Breast epithelium (tissue), 3 donors: ENCODE measurements around the gene FBLL1.

Experiments used
- POLR2AphosphoS5 ChIP-seq, 3 donors: sonication (generic); formaldehyde crosslinking; IDR thresholded peaks; one replicate each; pipeline ENCODE4 v1.6.1; 2017; ENCODE audit warnings: antibody characterized with exemption in 3 of 3
- TF ChIP-seq, protein P1 (sequence below), 3 donors: fragments of 450-650 bp; IDR thresholded peaks; one replicate each; pipeline ENCODE4 v1.5.1; 2016 to 2017; ENCODE audit warnings: antibody characterized with exemption in 3 of 3, mild to moderate bottlenecking in 3 of 3, moderate library complexity in 3 of 3

DNA sequence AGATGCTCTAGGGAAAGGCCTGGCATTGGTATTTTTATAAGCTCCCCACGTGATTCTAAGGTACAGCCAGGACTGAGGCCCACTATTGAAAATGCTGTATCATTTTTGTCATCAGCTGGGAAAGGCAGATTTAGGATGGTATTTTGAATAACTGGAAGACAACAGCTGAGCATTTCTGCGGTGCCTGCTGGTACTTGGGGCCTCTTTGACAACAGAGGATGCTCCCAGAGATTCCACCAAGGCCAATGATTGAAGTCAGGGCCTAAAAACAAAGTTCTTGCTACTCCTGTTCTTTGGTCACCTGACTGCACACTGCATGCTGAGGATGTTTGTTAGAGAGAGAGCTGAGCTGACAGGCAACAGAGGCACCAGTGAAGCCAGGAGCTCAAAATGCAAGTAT is 8.1 kb downstream of the FBLL1 start:
- TF ChIP-seq, protein P1, sequence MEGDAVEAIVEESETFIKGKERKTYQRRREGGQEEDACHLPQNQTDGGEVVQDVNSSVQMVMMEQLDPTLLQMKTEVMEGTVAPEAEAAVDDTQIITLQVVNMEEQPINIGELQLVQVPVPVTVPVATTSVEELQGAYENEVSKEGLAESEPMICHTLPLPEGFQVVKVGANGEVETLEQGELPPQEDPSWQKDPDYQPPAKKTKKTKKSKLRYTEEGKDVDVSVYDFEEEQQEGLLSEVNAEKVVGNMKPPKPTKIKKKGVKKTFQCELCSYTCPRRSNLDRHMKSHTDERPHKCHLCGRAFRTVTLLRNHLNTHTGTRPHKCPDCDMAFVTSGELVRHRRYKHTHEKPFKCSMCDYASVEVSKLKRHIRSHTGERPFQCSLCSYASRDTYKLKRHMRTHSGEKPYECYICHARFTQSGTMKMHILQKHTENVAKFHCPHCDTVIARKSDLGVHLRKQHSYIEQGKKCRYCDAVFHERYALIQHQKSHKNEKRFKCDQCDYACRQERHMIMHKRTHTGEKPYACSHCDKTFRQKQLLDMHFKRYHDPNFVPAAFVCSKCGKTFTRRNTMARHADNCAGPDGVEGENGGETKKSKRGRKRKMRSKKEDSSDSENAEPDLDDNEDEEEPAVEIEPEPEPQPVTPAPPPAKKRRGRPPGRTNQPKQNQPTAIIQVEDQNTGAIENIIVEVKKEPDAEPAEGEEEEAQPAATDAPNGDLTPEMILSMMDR (IDR thresholded peaks at IDR 0.05), result no peak
- no peak for TF ChIP-seq POLR2AphosphoS5 (IDR thresholded peaks at IDR 0.05)
